ENCODE measurements around the gene MYO6. TPM values are rescaled to one million over a fixed set of nuclear protein-coding genes. Genes with fewer than 3 reads are reported as not detected.

MYO6 gene
- total RNA-seq, 2 experiments from 2014 or later = 1.1 to 1.3 TPM

DNA sequence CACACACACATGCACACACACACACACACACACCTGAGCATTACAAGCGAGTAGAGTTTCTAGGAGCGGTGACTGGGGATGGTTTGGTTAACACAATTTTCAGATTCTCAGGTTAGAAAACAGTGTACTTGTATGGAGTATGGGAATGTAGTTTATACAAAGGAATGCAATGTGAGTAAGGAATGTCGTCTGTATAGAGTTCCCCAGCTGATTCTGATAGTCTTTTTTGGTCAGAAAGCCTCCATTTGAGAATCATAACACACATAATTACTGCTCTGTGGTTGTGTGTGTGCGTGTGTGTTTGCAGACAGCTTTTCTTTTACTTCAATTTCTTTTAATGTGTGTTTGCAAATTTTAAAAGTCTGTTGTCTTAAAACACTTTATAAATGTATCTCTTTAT is 93.2 kb downstream of the MYO6 start:
- DNase-seq (no peak), ATAC-seq (no peak)
- no peaks in the 10 kb centered on the region for H3K36me3 Mint-ChIP-seq (ENCODE audit: low read depth)
- H3K9me3 Mint-ChIP-seq (ENCODE audit: low read depth) = no peaks in the 10 kb centered on the region
- CTCF ChIA-PET = no interaction called here
- H3K27me3 Mint-ChIP-seq = peaks cover 2% of the 10 kb centered on the region
- intact Hi-C loops (cut with DNase I, micrococcal nuclease) = no loop called here
- no peaks in the 10 kb centered on the region for H3K4me1 Mint-ChIP-seq
- H3K4me3 Mint-ChIP-seq = no peak overlapping the region
- H3K27ac Mint-ChIP-seq = no peak overlapping the region
- POLR2A ChIA-PET = no interaction called here

DNA sequence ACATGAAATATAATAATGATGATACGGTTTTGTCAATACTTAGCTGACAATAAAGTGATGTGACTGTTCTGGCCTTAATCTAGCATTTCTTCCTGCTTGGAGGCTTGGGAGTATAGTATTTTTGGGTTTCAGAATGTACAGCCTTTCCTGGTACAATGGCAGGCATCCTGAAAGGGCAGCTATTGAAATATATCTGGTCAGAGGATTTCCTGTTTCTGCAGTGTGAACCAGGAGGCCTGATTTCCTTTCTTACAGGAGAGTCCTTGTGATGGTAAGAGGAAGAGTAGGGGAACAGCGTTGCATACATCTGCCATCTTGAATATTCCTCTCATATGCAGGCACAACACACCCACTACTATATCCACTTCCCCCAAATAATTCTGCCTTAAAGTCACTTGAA is 93.7 kb downstream of the MYO6 start:
- ChIA-PET CTCF (no interaction called here), POLR2A (no interaction called here)
- Mint-ChIP-seq H3K4me1 (no peaks in the 10 kb centered on the region), H3K9me3 (ENCODE audit: low read depth) (no peaks in the 10 kb centered on the region), H3K36me3 (ENCODE audit: low read depth) (no peaks in the 10 kb centered on the region), H3K4me3 (no peak overlapping the region), H3K27ac (no peak overlapping the region), H3K27me3 (peaks cover 2% of the 10 kb centered on the region)
- intact Hi-C loops (cut with DNase I, micrococcal nuclease) = no loop called here
- no peak for ATAC-seq
- no peak for DNase-seq

DNA sequence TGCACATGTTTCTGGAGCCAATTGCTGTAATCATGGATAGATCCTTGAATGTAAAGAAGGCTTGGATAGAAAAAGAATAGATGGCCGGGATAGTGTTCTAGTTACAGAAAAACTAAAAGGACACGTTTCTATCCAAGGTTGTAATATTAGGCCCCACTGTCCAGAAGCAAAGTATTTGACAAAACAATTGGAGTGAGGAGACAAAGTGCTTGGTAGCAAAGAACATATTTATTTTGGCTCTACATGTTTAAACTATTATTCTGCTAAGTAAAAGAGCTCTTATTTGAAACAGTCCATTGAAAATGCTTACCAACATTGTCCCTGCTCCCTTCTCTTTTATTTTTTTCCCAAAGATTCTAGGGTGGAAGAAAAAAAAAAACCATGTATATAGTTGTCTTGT is 94.4 kb downstream of the MYO6 start:
- DNase-seq = no peak
- no peaks in the 10 kb centered on the region for H3K9me3 Mint-ChIP-seq (ENCODE audit: low read depth)
- ChIA-PET POLR2A (no interaction called here), CTCF (no interaction called here)
- H3K4me3 Mint-ChIP-seq = no peak overlapping the region
- intact Hi-C loops (cut with DNase I, micrococcal nuclease) = no loop called here
- H3K27me3 Mint-ChIP-seq = peaks cover 2% of the 10 kb centered on the region
- H3K36me3 Mint-ChIP-seq (ENCODE audit: low read depth) = no peaks in the 10 kb centered on the region
- ATAC-seq = no peak
- no peaks in the 10 kb centered on the region for H3K4me1 Mint-ChIP-seq
- H3K27ac Mint-ChIP-seq = no peak overlapping the region

DNA sequence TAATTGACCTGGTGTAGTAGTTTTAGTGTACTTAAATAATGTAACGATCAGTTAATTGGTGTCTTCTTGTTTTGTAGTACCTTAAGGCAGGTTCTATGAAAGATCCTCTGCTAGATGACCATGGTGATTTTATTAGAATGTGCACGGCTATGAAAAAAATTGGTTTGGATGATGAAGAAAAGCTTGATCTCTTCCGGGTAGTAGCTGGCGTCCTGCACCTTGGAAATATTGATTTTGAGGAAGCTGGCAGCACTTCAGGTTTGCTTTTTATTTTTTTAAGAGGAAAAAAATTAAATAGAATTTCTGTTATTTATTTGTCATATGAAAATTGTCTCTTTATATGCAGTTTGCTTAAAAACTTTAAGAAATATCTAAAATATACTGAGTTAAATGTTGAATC is 99.2 kb downstream of the MYO6 start:
- H3K27me3 Mint-ChIP-seq = peaks cover 9% of the 10 kb centered on the region
- H3K36me3 Mint-ChIP-seq (ENCODE audit: low read depth) = no peaks in the 10 kb centered on the region
- DNase-seq (no peak), ATAC-seq (no peak)
- H3K4me1 Mint-ChIP-seq = no peaks in the 10 kb centered on the region
- H3K27ac Mint-ChIP-seq = no peak overlapping the region
- intact Hi-C loops (cut with DNase I, micrococcal nuclease) = no loop called here
- no peak overlapping the region for H3K4me3 Mint-ChIP-seq
- ChIA-PET POLR2A (no interaction called here), CTCF (no interaction called here)
- H3K9me3 Mint-ChIP-seq (ENCODE audit: low read depth) = no peaks in the 10 kb centered on the region

GRCh38 chr6:75849329-75850025 is 100.4 kb downstream of the MYO6 start:
- CTCF ChIA-PET = no interaction called here
- H3K4me3 Mint-ChIP-seq = no peak overlapping the region
- no peak overlapping the region for H3K27ac Mint-ChIP-seq
- ATAC-seq (no peak), DNase-seq (no peak)
- no peaks in the 10 kb centered on the region for H3K4me1 Mint-ChIP-seq
- H3K9me3 Mint-ChIP-seq (ENCODE audit: low read depth) = no peaks in the 10 kb centered on the region
- no peaks in the 10 kb centered on the region for H3K36me3 Mint-ChIP-seq (ENCODE audit: low read depth)
- intact Hi-C loops (cut with DNase I, micrococcal nuclease) = no loop called here
- POLR2A ChIA-PET = no interaction called here
- H3K27me3 Mint-ChIP-seq = peaks cover 12% of the 10 kb centered on the region

DNA sequence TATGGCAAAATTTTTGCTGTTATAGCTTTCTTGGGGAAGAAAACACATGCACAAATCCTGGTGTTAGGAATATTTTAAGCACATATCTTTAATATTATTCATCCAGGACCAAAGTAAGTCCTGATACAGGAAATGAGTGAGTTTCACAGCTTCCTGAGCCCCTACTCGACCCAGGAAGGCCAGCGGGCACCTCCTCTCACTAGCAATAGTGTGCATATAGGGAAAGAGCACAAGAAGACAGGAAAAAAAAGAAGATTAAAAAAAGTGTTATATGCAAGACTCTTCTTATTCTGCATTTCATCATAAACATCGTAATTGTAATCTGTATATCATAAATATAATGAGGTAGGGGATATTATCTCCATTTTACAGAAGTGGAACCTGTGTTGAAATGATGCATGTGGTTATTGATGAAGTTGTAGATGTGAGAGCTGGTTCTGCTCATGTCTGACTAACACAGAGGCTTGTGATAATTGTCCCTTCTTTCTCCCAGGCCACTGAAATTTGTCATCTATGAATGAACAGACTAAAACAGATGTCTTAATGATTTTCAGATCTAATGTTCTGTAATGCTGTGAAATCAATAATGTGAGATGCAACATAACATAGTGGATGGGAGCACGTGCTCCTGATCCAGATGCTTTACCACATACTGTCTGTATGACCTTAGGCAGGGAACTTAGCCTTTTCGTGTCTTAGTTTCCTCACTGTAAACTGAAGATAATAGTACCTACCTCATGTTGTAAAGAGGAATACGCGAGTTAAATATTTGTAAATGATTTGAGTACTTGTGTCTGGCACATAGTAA is 101.2 kb downstream of the MYO6 start:
- POLR2A ChIA-PET = no interaction called here
- H3K27me3 Mint-ChIP-seq = peaks cover 15% of the 10 kb centered on the region
- ATAC-seq (no peak), DNase-seq (no peak)
- no peak overlapping the region for H3K4me3 Mint-ChIP-seq
- intact Hi-C loops (cut with DNase I, micrococcal nuclease) = no loop called here
- no peaks in the 10 kb centered on the region for H3K4me1 Mint-ChIP-seq
- CTCF ChIA-PET = no interaction called here
- no peak overlapping the region for H3K27ac Mint-ChIP-seq
- no peaks in the 10 kb centered on the region for H3K9me3 Mint-ChIP-seq (ENCODE audit: low read depth)
- H3K36me3 Mint-ChIP-seq (ENCODE audit: low read depth) = no peaks in the 10 kb centered on the region

DNA sequence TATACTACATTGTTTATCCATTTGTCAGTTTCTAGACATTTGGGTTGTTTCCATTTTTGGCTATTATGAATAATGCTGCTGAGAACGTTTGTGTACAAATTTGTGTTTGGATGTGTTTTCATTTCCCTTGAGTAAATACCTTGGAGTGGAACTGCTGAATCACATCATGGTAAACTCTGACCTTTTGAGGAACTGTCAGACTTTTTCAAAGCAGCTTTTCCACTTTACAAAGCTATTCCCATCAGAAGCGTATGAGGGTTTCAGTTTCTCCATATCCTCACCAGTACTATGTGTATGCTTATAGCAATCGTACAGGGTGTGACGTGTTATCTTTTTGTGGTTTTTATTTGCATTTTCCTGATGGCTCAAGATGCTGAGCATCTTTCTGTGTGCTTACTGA is 103.7 kb downstream of the MYO6 start:
- DNase-seq (no peak), ATAC-seq (no peak)
- no peaks in the 10 kb centered on the region for H3K36me3 Mint-ChIP-seq (ENCODE audit: low read depth)
- no peak overlapping the region for H3K4me3 Mint-ChIP-seq
- ChIA-PET POLR2A (no interaction called here), CTCF (interaction anchor here (1.5 kb wide), 1 partner anchor 25 kb away, joined by 6 read pairs; no protein-coding TSS in a partner anchor)
- no peaks in the 10 kb centered on the region for H3K9me3 Mint-ChIP-seq (ENCODE audit: low read depth)
- H3K4me1 Mint-ChIP-seq = no peaks in the 10 kb centered on the region
- intact Hi-C loops (cut with DNase I, micrococcal nuclease) = no loop called here
- peaks cover 15% of the 10 kb centered on the region for H3K27me3 Mint-ChIP-seq
- no peak overlapping the region for H3K27ac Mint-ChIP-seq

DNA sequence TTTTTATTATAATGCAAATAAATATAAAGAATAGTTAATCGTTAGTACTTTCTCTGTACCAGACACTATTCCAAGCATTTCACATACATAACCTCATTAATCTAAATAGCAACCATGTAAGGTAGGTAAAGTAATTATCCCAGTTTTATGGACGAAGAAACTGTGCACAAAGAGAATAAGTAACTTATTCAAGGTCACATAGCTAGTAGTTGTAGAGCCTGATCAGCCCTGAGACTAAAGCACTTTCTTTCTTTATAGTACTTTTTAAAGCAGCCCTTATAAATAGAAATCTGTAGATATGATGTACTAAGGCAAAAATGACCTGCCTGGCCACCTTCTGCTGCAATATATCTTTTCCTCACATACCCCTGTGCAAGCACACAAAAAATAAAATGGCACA is 104.8 kb downstream of the MYO6 start:
- CTCF ChIA-PET = interaction anchor here (0.8 to 1.5 kb wide), 4 partner anchors 8 to 66 kb away, joined by 3 to 6 read pairs (median 4); no protein-coding TSS in a partner anchor
- Mint-ChIP-seq H3K4me3 (no peak overlapping the region), H3K9me3 (ENCODE audit: low read depth) (no peaks in the 10 kb centered on the region), H3K36me3 (ENCODE audit: low read depth) (no peaks in the 10 kb centered on the region), H3K27ac (no peak overlapping the region), H3K27me3 (peaks cover 13% of the 10 kb centered on the region), H3K4me1 (no peaks in the 10 kb centered on the region)
- ATAC-seq = no peak
- DNase-seq = no peak
- intact Hi-C loops (cut with DNase I, micrococcal nuclease) = no loop called here
- POLR2A ChIA-PET = no interaction called here

DNA sequence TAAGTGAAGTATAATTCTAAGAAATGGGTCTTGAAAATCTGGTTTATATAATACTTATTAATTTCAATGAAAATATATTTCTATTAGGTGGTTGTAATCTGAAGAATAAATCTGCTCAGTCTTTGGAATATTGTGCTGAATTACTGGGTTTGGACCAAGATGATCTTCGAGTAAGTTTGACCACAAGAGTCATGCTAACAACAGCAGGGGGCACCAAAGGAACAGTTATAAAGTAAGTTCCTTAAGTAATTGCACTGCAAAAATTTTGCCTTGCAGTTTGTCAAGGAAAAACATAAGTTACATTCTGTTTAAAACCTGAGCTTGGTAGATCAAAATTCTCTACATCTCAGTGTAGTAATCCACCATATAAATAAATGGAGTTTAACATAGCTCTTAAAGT is 106.0 kb downstream of the MYO6 start:
- no peaks in the 10 kb centered on the region for H3K9me3 Mint-ChIP-seq (ENCODE audit: low read depth)
- H3K4me1 Mint-ChIP-seq = no peaks in the 10 kb centered on the region
- CTCF ChIA-PET = interaction anchor here (0.6 to 1.2 kb wide), 5 partner anchors 14 to 387 kb away, joined by 3 read pairs; no protein-coding TSS in a partner anchor

GRCh38 chr6:75856902-75857301 is 107.9 kb downstream of the MYO6 start:
- intact Hi-C loops (cut with DNase I, micrococcal nuclease) = no loop called here
- no peak for DNase-seq
- POLR2A ChIA-PET = no interaction called here

More for the DNA sequence above, 106.0 kb downstream of the MYO6 start:
- peak; percentile 37 for DNase-seq
- intact Hi-C loops (cut with DNase I, micrococcal nuclease) = no loop called here
- Mint-ChIP-seq H3K27me3 (peaks cover 11% of the 10 kb centered on the region), H3K36me3 (ENCODE audit: low read depth) (no peaks in the 10 kb centered on the region), H3K4me3 (no peak overlapping the region), H3K27ac (no peak overlapping the region)
- no peak for ATAC-seq
- POLR2A ChIA-PET = no interaction called here

DNA sequence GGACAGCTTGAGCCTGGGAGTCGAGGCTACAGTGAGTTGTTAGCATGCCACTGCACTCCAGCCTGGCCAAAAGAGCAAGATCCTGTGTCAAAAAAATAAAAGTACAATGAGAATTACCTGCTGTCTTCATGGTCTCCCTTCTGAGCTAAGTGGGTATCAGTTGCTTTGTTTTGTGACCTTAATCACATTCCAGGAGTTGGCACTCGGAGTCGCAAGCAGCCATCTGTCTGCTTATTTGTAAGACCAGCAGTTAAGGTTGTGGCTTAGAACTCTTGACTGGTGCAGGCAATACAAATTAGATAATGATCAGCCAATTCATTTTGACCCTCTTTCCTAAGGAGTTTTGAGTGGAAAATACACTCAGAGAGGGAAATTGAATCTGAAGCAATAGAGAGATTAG is 114.0 kb downstream of the MYO6 start:
- H3K9me3 Mint-ChIP-seq (ENCODE audit: low read depth) = no peaks in the 10 kb centered on the region
- no peak for ATAC-seq
- no peaks in the 10 kb centered on the region for H3K4me1 Mint-ChIP-seq

More at GRCh38 chr6:75856902-75857301, 107.9 kb downstream of the MYO6 start:
- ATAC-seq = no peak
- H3K27me3 Mint-ChIP-seq = peaks cover 13% of the 10 kb centered on the region
- CTCF ChIA-PET = no interaction called here
- no peak overlapping the region for H3K27ac Mint-ChIP-seq
- no peaks in the 10 kb centered on the region for H3K36me3 Mint-ChIP-seq (ENCODE audit: low read depth)
- no peaks in the 10 kb centered on the region for H3K9me3 Mint-ChIP-seq (ENCODE audit: low read depth)
- H3K4me1 Mint-ChIP-seq = no peaks in the 10 kb centered on the region
- no peak overlapping the region for H3K4me3 Mint-ChIP-seq

GRCh38 chr6:75863784-75864183 is 114.7 kb downstream of the MYO6 start:
- no peak overlapping the region for H3K27ac Mint-ChIP-seq
- H3K36me3 Mint-ChIP-seq (ENCODE audit: low read depth) = no peaks in the 10 kb centered on the region
- H3K9me3 Mint-ChIP-seq (ENCODE audit: low read depth) = no peaks in the 10 kb centered on the region
- H3K4me3 Mint-ChIP-seq = no peak overlapping the region
- H3K4me1 Mint-ChIP-seq = no peaks in the 10 kb centered on the region
- DNase-seq = no peak
- peaks cover 12% of the 10 kb centered on the region for H3K27me3 Mint-ChIP-seq
- ChIA-PET POLR2A (no interaction called here), CTCF (no interaction called here)
- intact Hi-C loops (cut with DNase I, micrococcal nuclease) = no loop called here
- ATAC-seq = no peak

More for the DNA sequence above, 114.0 kb downstream of the MYO6 start:
- H3K27ac Mint-ChIP-seq = no peak overlapping the region
- peaks cover 12% of the 10 kb centered on the region for H3K27me3 Mint-ChIP-seq
- no peaks in the 10 kb centered on the region for H3K36me3 Mint-ChIP-seq (ENCODE audit: low read depth)
- DNase-seq = no peak
- no peak overlapping the region for H3K4me3 Mint-ChIP-seq
- ChIA-PET POLR2A (no interaction called here), CTCF (no interaction called here)
- intact Hi-C loops (cut with DNase I, micrococcal nuclease) = no loop called here
